NCI-H2107 treated with DMSO at 0.1 percent for 48 hours (cell line): Measurements from ENCODE around the gene UVRAG.

Experiments
- DNase-seq: peaks from one replicate; lab custom pipeline; 2025; ENCODE audit not compliant: unreplicated experiment; lab: John Stamatoyannopoulos, UW

Gene UVRAG

DNA sequence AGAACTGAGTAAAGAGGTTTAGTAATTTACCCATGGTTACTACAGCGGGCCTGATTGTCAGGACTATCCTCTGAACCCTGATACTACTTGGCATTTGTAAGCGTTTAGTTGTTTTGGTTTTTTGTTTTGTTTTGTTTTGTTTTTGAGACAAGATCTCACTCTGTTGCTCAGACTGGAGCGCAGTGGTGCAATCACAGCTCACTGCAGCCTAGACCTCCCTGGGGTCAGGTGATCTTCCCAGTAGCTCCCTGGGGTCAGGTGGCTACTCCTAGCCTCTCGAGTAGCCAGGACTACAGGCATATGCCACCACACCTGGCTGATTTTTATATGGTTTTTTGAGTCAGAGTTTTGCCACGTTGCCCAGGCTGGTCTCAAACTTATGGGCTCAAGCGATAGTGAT is 272.7 kb downstream of the UVRAG start:
- no peak for DNase-seq

DNA sequence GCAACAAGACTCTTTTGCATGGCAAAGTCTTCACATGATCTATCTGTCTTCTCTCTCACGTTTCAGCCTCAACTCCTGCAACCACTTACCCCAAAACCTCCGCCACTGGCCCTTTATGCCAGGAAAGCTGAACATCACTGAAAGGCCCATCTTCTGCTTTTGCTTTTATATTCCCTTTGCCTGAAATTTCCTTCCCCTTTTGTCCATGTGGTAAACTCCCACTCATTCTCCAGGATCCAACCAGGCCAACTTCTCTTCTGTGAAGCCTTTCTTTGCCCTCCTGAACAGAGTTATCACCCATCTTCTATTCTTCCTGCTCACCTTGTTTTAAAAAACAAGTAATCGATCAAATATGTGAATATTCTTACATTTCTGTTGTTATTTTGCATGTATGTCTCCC is 273.5 kb downstream of the UVRAG start:
- DNase-seq, result no peak

DNA sequence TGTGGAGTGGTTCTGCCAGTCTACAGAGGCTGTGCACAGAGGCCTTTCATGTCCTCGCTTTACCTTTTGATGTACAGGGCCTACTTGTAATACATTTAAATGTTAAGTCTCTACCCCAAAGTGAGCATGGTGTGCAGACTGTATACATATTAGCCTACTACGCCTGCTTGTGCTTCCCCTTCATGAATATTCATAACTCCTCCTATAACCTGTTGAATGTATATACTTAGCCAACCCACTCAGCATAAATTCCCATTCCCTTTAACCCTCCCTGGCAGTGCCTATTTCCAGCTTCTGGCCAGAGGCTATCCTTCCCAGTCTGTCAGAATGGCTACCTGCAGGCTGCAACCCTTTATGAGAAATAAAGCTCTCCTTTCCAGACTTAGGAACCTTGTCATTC is 275.2 kb downstream of the UVRAG start:
- DNase-seq, result no peak

DNA sequence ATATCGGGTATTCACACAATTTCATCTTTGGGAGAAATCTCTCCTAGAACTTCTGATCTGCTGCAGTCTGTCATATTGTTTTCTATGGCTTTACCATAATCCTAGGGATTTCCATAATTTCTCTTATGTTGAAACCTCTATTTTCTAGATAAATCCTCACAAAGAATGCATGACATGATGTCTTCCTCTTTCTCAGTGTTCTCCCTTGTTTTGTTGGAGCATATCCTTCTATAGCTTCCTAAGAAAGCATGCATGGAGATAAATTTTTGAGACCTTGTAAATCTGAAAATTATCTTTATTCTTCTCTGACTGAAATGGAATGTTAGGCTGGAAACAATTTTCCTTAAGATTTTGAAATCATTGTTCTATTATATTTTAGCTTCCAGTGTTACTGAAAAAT is 275.8 kb downstream of the UVRAG start:
- no peak for DNase-seq

DNA sequence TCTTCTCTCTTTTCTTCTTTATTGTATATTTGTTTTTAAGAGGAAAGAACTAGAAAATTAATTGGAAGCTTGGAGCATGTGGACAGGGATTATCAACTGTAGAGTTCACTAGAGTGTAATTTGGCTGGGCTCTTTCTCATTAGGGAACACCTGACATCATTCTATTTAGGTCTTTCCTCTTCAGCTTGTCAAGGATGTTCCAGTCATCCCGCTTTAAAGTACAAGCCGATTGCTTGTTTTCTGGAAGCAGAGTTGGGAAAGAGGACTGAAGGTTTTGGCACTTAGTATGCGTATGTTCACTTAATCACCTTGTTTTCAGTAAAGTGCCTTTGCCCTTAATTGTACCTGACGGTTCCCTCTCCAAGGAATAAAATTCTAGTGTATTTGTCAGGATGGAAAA is 279.7 kb downstream of the UVRAG start:
- no peak for DNase-seq

DNA sequence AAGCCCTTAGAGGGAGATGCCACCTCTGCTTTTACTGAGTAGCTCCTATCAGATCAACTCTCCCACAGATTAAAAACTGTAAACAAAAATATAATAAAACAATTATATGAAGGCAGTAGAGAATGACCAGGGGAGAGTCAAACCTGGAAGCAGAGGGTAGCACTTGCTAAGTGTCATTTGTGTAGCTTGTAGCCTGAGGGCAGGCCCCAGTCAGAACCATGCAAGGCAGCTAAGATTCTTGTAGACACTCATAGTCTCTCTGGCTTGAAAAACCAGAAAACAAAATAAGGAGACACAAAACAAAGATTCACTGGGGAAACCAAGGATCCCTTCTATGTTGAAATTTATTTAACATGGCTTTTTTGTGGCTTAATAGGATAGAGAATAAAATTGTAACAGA is 280.9 kb downstream of the UVRAG start:
- DNase-seq, result no peak

DNA sequence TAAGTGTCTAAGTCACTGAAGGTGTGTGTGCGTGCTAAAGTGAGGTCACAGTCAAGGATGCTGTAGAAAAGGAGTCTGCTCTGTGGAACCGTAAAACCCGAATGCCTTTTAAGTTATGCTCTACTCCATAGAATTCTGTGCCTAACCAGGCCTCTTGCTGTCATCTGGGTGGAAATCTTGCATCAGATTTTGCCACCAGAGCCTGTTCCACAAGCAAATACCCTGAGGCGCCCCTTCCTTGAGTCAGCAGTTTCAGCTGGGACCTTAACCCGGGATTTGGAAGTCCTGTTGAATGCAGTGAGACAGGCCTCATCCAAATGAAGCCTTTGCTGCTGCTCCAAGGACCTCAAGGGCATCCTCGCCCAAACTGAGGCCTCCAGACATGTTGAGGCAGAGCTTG is 281.5 kb downstream of the UVRAG start:
- DNase-seq, result no peak

DNA sequence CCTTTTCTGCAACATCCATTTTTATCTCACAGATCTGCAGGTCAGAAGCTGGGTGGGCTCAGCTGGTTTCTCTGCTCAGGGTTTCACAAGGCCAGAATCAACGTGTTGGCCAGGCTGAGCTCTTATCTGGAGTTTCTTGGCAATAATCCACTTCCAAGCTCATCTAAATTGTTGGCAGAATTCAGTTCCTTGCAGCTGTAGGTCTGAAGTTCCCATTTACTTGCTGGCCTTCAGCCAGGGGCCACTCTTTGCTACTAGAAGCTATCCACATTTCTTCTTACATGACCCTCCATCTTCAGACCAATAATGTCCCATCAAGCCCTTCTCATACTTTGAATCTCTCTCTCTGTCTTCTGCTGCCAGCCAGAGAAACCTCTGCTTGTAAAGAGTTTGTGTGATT is 287.8 kb downstream of the UVRAG start:
- DNase-seq, result no peak

DNA sequence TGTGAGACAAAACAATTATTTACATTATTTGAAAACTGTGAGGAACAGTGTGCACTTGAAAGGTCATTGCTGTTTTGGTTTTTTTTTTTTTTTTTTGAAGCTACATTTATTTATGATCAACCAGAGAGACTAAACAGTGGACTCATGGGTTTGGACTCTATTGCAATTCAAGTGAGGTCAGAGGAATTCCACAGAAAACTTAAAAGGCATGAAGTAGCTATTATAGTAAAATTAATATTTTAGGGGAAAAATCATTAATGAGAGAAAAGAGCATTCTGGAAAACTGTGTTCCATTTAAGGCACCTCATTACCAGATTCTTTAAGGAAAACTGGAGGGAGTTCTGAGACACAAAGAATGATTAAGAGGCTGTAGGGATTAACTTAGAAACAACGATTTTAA is 288.4 kb downstream of the UVRAG start:
- no peak for DNase-seq

DNA sequence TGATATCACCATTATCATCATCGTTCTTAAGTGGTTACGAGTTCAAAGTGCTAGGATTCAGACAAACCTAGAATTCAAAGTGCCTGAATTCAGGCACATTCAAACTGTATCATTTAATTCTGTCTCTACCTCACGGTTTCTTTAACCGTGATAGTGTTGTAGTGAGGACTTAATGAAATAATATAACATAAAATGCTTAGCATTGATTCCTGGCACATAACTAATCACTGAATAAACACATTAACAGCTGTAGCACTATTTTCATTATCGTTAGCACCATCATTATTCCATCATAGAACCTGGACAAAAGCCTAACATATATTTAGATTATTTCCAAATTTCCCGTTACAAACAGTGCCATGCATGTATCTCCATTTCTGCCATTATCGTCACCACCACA is 289.3 kb downstream of the UVRAG start:
- DNase-seq, result no peak

DNA sequence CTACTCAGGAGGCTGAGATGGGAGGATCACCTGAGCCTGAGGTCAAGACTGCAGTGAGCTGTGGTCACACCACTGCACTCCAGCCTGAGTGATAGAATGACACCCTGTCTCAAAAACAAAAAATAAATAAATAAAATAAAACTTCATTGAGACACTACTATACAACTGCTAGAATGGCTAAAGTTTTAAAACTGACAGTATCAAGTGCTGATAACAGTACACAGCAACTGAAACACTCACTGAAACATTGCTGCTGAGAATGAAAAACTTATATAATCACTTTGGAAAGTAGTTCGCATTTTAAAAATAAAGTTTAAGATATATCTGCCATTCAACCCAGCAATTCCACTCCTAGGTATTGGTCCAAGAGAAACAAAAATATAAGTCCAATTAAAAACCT is 290.6 kb downstream of the UVRAG start:
- no peak for DNase-seq

DNA sequence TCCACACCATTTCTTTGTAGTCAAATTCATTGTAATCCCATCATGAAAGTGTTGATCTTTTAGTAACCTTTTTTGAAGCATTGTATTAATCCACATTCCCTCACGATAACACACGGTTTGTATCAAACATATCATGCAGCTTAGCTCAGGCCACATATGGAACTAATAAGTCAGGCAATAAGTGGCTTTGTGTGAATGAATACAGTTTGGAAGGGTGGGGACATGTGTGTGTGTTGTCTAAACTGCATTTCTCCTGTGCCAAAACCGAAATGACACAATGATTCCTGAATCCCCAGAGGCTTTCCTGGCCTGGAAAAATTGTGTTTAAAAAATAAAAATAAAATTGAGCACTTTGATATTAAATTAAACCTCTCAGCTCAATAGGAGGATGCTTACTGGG is 293.0 kb downstream of the UVRAG start:
- no peak for DNase-seq

DNA sequence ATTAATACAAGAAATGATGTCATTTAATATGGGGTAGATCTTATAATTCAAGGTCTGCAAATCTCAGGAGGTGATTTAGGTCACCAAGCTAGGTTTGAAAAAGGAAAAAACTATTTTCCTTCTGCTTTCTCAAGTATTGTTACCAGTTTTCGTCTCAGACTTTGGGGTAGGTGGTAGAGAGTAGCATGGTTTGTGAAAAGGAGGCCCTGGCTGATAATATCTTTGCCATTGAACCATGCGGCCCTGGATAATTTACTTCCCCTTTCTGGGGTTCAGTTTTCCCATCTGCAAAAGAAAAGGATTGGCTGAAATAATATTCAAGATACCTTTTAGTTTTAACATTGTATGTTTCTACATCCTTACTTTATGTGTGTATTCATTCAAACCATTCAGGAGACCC is 299.2 kb downstream of the UVRAG start:
- DNase-seq, result no peak

DNA sequence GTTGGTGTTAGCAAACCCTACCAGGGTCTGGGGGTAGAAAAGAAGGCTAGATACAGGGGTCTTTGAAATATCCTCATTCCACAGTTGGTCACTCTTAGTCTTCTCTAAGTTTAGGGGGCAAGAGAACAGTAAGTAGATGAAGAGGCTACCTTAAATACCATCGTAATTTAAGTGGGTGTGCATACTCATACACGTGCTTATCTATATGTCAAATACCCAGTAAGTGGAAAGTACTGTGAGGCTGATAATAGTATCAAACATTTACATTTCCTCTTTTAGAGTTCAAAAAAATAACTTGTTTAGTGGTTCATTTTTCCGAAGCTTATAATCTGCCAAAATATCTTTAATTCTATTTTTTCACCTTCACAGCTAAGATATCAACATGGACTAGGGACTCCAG is 300.5 kb downstream of the UVRAG start:
- no peak for DNase-seq

DNA sequence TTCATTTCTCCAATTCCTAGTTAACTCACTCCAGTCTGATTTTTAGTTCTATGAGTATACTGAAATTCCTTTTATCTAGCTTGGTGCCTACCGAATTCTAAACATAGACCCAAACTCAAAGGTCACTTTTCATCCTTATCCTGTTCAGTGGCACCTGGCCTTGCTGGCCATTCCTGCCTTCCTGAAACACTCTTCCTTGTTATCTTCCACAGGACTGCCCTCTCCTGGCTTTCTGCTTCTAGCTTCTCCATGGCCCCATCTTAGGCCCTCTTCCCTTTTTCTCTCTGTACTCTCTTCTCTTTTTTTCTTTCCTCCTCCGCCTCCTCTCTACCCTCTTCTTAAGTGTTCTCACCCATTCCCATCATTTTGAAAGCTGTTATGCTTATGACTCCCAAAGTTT is 304.0 kb downstream of the UVRAG start:
- no peak for DNase-seq

DNA sequence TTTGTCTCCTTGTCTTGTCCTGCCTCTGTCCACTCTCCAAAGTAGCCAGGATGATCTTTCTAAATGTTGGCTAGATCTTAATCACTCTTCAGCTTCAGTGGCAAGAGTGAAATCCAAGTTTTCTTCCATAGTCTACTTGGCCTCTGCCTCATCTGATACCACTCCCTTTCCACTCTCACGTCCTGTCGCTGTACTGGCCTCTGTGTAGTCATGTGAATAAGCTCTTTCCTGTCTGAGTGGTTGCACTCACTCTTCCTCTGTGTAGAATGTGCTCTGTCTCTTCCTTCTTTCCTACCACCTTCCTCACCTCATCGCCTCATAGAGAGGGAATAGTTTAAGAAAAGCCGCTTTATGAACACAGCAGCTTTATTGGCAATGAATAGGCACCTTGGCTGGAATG is 304.8 kb downstream of the UVRAG start:
- no peak for DNase-seq

DNA sequence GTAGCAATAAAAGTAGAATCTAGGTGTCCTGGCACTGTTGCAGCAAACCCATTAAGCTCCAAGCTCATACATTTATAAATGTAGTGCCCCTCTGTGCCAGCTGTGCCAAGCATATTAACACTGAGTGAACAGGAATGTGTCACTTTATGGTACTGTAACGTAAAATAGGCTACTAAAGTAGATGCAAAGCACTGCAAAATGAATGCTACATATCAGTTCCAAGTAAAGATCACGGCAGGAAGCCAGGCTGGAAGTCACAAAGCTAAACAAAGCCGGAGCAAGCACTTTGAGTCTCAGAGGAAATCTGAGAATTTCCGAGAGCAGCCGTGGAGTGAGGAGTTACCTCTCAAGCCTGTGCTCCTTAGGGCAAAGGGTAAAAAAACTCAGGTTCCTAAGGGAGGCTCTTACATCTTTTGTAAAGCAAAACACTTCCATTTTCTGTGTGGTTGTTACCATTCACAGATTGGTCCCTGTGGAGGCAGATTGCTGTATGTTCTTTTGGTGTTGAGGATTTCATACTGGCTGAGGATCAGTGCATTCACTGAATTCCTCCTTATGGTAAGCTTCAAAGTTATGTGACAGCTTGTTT is 305.6 kb downstream of the UVRAG start:
- DNase-seq, result peak; percentile 46

DNA sequence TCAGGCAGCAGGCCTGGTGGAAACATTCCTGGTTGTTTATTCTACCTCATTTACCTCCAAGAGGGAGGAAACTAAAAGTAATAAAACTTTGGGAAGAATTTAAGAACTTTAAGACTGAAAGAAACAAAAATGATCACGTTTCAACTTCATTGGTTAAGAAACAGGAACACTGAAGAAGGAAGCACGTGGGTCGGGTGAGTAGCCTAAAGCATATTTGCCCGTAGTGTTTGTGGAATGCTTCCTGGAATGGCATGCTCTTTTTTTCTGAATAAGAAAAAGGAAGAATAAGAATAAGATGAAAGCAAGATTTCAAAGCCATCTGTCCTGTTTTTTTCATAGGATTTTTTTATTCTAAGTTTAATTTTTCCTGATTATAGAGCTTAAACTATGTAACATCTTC is 308.2 kb downstream of the UVRAG start:
- DNase-seq, result no peak

DNA sequence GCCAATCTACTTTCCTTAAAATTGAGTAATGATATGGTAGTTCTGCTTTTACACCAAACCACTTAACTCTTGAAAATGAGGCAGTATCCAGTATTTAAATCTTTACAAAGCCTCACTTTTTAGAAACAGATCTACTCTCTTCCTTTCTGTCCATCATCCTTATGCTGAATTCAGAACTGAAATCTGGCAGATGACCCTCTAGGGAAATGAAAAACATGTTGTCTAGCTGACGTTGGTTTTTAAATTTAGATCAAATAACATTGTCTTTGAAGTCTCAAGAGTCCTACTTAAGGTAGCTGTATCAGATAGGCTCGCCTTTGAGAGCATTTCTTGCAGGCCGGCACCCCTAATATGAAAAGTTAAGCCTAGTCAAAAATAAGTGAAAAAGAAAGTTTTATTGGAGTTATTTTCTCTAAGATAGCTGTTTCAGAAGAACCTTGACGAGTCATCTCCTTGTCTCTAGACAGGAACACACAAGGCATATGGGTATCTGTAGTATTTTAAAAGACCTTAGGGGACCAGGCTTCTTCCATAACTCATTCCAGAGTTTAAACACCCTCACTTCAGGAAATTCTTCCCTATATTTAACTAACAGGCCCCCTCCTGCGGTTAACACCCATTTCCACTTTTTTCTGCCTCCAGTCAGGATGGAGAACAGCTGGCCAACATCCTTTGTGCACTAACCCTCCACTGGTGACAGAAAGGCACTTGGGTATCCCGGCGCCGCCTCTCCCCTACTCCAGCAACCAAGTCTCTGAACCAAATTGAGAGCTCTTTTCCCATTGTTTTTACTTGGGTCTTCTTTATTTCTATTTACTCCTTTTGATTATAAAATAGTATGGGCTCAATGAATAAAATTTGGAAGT is 310.1 kb downstream of the UVRAG start:
- DNase-seq, result no peak

DNA sequence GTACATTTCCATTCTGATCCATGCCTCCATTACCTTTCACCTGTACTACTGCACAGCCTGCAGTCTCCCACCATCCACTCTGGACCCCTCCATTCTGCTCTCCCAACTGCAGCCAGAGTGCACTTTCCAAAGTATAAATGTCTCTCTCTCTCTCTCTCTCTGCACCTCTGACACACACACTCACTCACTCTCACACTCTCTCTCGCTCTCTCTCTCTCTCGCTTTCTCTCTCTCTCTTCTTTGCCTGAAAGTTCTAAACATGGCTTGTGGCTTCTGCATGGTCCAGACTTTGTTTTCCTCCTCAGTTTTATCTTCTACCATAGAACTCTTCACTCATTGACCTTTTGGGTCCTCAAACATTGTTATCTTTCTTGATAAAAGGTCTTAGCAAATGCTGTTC is 314.7 kb downstream of the UVRAG start:
- no peak for DNase-seq

DNA sequence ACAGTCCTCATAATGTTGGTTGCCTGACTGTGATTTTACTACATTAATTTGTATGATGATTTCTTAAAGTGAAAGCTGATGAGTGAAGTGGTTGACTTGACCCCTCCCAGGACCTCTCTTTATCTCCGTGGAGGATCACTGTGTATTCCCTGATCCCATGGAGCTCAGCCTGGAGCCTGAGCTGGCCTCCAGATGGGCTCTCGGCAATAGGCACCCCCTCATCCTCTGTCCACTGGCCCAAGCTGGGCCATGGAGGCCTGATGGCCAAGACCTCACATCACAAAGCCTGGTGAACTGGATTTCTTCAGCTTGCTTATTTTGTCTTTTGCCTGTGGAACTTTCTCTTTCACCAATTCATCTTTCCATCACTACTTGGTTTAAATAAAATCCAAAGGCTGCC is 316.1 kb downstream of the UVRAG start:
- DNase-seq, result no peak

DNA sequence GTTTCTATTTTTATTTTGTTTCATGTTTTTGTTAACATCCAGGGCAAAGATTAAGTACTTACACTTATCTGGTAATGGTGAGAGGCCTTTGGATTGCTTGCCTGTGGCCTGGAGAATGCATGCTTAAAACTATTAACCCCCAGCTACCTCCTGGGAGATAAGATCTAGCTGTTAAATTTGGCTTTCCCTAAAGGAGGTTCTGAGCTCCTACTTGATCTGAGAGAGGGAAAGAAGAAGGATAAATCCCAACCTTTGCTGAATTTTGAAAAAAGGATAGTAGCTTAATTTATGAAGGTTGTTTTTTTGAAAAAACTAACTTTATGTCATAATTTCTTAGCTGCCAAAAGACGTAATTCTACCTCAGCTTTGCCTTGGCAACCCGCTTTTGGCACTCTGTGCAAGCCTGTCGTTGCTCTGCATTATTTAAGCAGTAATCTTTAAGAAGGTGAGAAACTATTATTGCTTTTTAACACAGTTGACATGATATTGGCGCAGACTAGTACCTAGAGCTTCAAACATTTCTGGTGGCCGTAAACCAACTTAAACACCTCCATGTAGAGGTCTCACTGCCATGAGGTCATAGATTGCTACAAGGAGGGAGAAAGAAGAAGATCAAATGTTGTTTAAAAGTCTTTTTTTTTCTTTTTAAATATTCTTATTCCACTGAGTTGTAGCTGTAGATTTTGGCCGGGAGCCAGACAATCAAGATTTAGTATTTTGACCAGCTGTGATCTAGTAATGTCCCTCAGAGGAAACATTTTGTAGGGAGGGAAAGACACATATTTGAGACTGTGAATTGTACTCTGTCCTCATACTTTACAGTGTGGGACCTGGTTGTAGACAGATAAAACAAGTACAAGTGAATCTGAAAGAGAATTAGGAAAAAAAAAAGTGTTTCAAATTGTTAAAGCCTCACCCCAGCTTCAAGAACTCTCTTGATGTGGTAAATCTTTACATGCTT is 316.9 kb downstream of the UVRAG start:
- DNase-seq, result no peak
